HG03354 (cell line): ENCODE data around the gene CISH.

ENCODE experiments used
- ATAC-seq: cut with Tn5 transposase; IDR thresholded peaks from one replicate; pipeline ENCODE4 v1.9.1; 2021; ENCODE audit warnings: mild to moderate bottlenecking; ENCODE audit not compliant: unreplicated experiment, poor library complexity, severe bottlenecking

The CISH gene

GRCh38 chr3:50616770-50617095 lies 5.2 kb upstream of the CISH start:
- peak; percentile 67 for ATAC-seq

- ATAC-seq = peak; percentile 30
Observed at GRCh38 chr3:50616003-50616769, 4.6 kb upstream of the CISH start.

- ATAC-seq = no peak
Observed at GRCh38 chr3:50615190-50615589, 3.6 kb upstream of the CISH start.

- no peak for ATAC-seq
Observed at GRCh38 chr3:50612970-50613846, 1.6 kb upstream of the CISH start.

- no peak for ATAC-seq
Observed at GRCh38 chr3:50612234-50612882, 784 bp upstream of the CISH start.

- ATAC-seq = no peak
Observed at GRCh38 chr3:50610992-50611463, 546 bp downstream of the CISH start.

- ATAC-seq = no peak
Observed at GRCh38 chr3:50610181-50610971, 1.2 kb downstream of the CISH start.

- ATAC-seq = no peak
Observed at GRCh38 chr3:50609763-50610085, 1.9 kb downstream of the CISH start.

- no peak for ATAC-seq
Observed at GRCh38 chr3:50609071-50609762, 2.4 kb downstream of the CISH start.

- no peak for ATAC-seq
Observed at GRCh38 chr3:50608278-50608677, 3.3 kb downstream of the CISH start.

GRCh38 chr3:50607271-50608091 lies 4.1 kb downstream of the CISH start:
- no peak for ATAC-seq

GRCh38 chr3:50606596-50606995 lies 5.0 kb downstream of the CISH start:
- ATAC-seq = no peak

GRCh38 chr3:50605901-50606326 lies 5.7 kb downstream of the CISH start:
- ATAC-seq = no peak

GRCh38 chr3:50604628-50605588 lies 6.7 kb downstream of the CISH start:
- peak; percentile 46 for ATAC-seq

GRCh38 chr3:50604110-50604621 lies 7.4 kb downstream of the CISH start:
- ATAC-seq = no peak

GRCh38 chr3:50603261-50604109 lies 8.1 kb downstream of the CISH start:
- no peak for ATAC-seq
